SK-N-SH (cell line): Measurements from ENCODE around the gene TSPAN3. TPM values are rescaled to one million over a fixed set of nuclear protein-coding genes. Genes with fewer than 3 reads are reported as not detected.

Source experiments
- CTCF ChIA-PET: fragments of 300-600, 350-600 bp; formaldehyde crosslinking; extraction: SDS; loops from one replicate; lab custom pipeline; 2021; lab: Yijun Ruan, JAX
- POLR2A ChIA-PET: fragments of 350-600 bp; sonication (Branson Sonifier 250); formaldehyde crosslinking; extraction: SDS; loops from one replicate; lab custom pipeline; 2020; ENCODE audit warnings: antibody characterized with exemption, inconsistent platforms; lab: Yijun Ruan, JAX
- DNase-seq: peaks from one replicate; pipeline ENCODE4 v3.0.0; 2012
- H2AFZ ChIP-seq: fragments of 200-600 bp; sonication (generic); 2 replicates; pipeline ENCODE4 v1.8.1; 2016; ENCODE audit warnings: antibody characterized with exemption, mild to moderate bottlenecking, low read depth
- H3F3A ChIP-seq: fragments of 200-600 bp; sonication (generic); replicated peaks from 2 replicates; pipeline ENCODE3; 2016; ENCODE audit warnings: antibody characterized with exemption, mild to moderate bottlenecking; ENCODE audit not compliant: insufficient read depth
- H3K27ac ChIP-seq, 2 experiments: fragments of 200-500 bp in 1 of 2; fragments of 200-600 bp in 1 of 2; sonication (Bioruptor generic) in 1 of 2; sonication (generic), shearing (Covaris generic) in 1 of 2; 2 replicates each; pipeline versions ENCODE4 v1.5.1 to v1.6.1; 2014 to 2016; ENCODE audit warnings: low read depth in 2 of 2, inconsistent platforms in 1 of 2, low read length in 1 of 2, mild to moderate bottlenecking in 1 of 2, mixed read lengths in 1 of 2
- H3K27me3 ChIP-seq: fragments of 200-600 bp; sonication (generic), shearing (Covaris generic); 2 replicates; pipeline ENCODE4 v1.6.1; 2016; ENCODE audit warnings: mixed run types; ENCODE audit not compliant: insufficient read depth
- H3K36me3 ChIP-seq, 2 experiments: fragments of 200-500 bp in 1 of 2; fragments of 200-600 bp in 1 of 2; sonication (Bioruptor generic) in 1 of 2; sonication (generic) in 1 of 2; replicated peaks in 1 of 2; 2 replicates each; pipeline versions ENCODE3 to v1.5.1; 2014 to 2016; ENCODE audit warnings: low read length in 1 of 2, mild to moderate bottlenecking in 1 of 2; ENCODE audit not compliant: insufficient read depth in 2 of 2, control insufficient read depth in 1 of 2
- H3K4me1 ChIP-seq, 2 experiments: fragments of 200-500 bp in 1 of 2; fragments of 200-600 bp in 1 of 2; sonication (Bioruptor generic) in 1 of 2; sonication (generic), shearing (Covaris generic) in 1 of 2; 2 replicates each; pipeline versions ENCODE4 v1.5.1 to v1.6.1; 2014 to 2016; ENCODE audit warnings: low read depth in 1 of 2, low read length in 1 of 2, mixed run types in 1 of 2; ENCODE audit not compliant: insufficient read depth in 2 of 2, control insufficient read depth in 1 of 2
- H3K4me2 ChIP-seq: fragments of 200-600 bp; sonication (generic), shearing (Covaris generic); 2 replicates; pipeline ENCODE4 v1.6.1; 2017; ENCODE audit warnings: mixed run types
- H3K4me3 ChIP-seq, 2 experiments: fragments of 200-500 bp in 1 of 2; fragments of 200-600 bp in 1 of 2; sonication (Bioruptor generic) in 1 of 2; sonication (generic), shearing (Covaris generic) in 1 of 2; 2 replicates each; pipeline versions ENCODE4 v1.5.1 to v1.8.1; 2014 to 2016; ENCODE audit warnings: low read depth in 2 of 2, inconsistent platforms in 1 of 2, low read length in 1 of 2, mild to moderate bottlenecking in 1 of 2, mixed read lengths in 1 of 2, moderate library complexity in 1 of 2
- H3K79me2 ChIP-seq: fragments of 200-600 bp; sonication (generic); 2 replicates; pipeline ENCODE4 v1.8.1; 2017; ENCODE audit warnings: mild to moderate bottlenecking; ENCODE audit not compliant: insufficient read depth
- H3K9ac ChIP-seq: fragments of 200-600 bp; sonication (generic); 2 replicates; pipeline ENCODE4 v1.6.1; 2017; ENCODE audit warnings: mixed run types
- H3K9me2 ChIP-seq: fragments of 200-600 bp; sonication (generic); 2 replicates; pipeline ENCODE4 v1.6.1; 2017; ENCODE audit warnings: mixed run types
- H3K9me3 ChIP-seq: fragments of 200-600 bp; sonication (generic); 2 replicates; pipeline ENCODE4 v1.6.1; 2017; ENCODE audit warnings: mixed run types, mild to moderate bottlenecking, moderate library complexity
- H4K20me1 ChIP-seq: fragments of 200-600 bp; sonication (generic); 2 replicates; pipeline ENCODE4 v1.6.1; 2017; ENCODE audit warnings: mild to moderate bottlenecking, mixed run types; ENCODE audit not compliant: insufficient read depth
- FOXJ3 ChIP-seq: sonication (generic); formaldehyde crosslinking; IDR thresholded peaks from 2 replicates; pipeline ENCODE4 v1.5.1; 2020; ENCODE audit warnings: mild to moderate bottlenecking, missing genetic modification reagents
- MEF2A ChIP-seq: IDR thresholded peaks from 2 replicates; pipeline ENCODE4 v1.4.0; 2012; ENCODE audit warnings: low read depth, borderline replicate concordance
- TAF1 ChIP-seq: IDR thresholded peaks from 2 replicates; pipeline ENCODE4 v1.6.1; 2012; ENCODE audit warnings: low read depth, mild to moderate bottlenecking, low read length, moderate library complexity, borderline replicate concordance
- WGBS: methylation state at CpG from one replicate; pipeline ENCODE4 v1.1.6; 2017; ENCODE audit warnings: low lambda C conversion rate; 5-methylcytosine and 5-hydroxymethylcytosine counted together
- polyA plus RNA-seq, 3 experiments: library from polyadenylated mRNA; depleted of rRNA; stranded (reverse); fragments of >200 nt; gene quantifications; 2 replicates each; pipeline ENCODE4 v1.2.3, GENCODE V29; 2012
- TF ChIP-seq, protein P1 (sequence below): IDR thresholded peaks from 2 replicates; pipeline ENCODE4 v1.4.0; 2012; ENCODE audit warnings: low read depth, borderline replicate concordance
- TF ChIP-seq, protein P2 (sequence below): fragments of 150-350 bp; IDR thresholded peaks from 2 replicates; pipeline ENCODE4 v1.6.1; 2016; ENCODE audit warnings: mild to moderate bottlenecking, low read depth, low read length
- TF ChIP-seq, protein P3 (sequence below): IDR thresholded peaks from 2 replicates; pipeline ENCODE4 v1.6.1; 2012; ENCODE audit warnings: mild to moderate bottlenecking, low read depth, low read length, moderate library complexity

TSPAN3 gene
- polyA plus RNA-seq, 1 of the 3 experiments (the other 2 are of a cell fraction), result 409 TPM

DNA sequence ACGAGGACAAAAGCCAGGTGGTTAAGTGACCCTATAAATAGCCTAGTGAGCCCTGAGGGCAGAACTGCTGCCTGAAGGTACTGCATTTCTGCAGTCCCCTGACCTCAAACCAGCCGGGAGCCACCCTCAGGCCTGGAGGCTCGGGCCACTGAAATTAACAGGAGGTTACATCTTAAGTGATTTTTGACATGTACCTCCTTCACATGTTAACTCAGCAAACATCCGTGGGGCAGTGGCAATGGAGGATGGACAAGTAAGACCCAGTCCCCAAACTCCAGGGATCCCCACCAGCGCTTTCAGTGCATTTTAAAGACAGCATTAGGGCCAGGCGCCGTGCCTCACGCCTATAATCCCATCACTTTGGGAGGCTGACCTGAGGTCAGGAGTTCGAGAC lies 49.8 kb downstream of the TSPAN3 start:
- H4K20me1 ChIP-seq, result no peaks in the 10 kb centered on the region
- POLR2A ChIA-PET, result no interaction called here
- H3K27ac ChIP-seq, result no peak overlapping the region
- DNase-seq, result no peak
- TF ChIP-seq, protein P1, sequence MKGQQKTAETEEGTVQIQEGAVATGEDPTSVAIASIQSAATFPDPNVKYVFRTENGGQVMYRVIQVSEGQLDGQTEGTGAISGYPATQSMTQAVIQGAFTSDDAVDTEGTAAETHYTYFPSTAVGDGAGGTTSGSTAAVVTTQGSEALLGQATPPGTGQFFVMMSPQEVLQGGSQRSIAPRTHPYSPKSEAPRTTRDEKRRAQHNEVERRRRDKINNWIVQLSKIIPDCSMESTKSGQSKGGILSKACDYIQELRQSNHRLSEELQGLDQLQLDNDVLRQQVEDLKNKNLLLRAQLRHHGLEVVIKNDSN, result no peak
- TF ChIP-seq FOXJ3 (CRISPR knock-in tag) (no peak), MEF2A (no peak)
- TF ChIP-seq, protein P2, sequence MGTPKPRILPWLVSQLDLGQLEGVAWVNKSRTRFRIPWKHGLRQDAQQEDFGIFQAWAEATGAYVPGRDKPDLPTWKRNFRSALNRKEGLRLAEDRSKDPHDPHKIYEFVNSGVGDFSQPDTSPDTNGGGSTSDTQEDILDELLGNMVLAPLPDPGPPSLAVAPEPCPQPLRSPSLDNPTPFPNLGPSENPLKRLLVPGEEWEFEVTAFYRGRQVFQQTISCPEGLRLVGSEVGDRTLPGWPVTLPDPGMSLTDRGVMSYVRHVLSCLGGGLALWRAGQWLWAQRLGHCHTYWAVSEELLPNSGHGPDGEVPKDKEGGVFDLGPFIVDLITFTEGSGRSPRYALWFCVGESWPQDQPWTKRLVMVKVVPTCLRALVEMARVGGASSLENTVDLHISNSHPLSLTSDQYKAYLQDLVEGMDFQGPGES, result no peak
- TF ChIP-seq, protein P3, sequence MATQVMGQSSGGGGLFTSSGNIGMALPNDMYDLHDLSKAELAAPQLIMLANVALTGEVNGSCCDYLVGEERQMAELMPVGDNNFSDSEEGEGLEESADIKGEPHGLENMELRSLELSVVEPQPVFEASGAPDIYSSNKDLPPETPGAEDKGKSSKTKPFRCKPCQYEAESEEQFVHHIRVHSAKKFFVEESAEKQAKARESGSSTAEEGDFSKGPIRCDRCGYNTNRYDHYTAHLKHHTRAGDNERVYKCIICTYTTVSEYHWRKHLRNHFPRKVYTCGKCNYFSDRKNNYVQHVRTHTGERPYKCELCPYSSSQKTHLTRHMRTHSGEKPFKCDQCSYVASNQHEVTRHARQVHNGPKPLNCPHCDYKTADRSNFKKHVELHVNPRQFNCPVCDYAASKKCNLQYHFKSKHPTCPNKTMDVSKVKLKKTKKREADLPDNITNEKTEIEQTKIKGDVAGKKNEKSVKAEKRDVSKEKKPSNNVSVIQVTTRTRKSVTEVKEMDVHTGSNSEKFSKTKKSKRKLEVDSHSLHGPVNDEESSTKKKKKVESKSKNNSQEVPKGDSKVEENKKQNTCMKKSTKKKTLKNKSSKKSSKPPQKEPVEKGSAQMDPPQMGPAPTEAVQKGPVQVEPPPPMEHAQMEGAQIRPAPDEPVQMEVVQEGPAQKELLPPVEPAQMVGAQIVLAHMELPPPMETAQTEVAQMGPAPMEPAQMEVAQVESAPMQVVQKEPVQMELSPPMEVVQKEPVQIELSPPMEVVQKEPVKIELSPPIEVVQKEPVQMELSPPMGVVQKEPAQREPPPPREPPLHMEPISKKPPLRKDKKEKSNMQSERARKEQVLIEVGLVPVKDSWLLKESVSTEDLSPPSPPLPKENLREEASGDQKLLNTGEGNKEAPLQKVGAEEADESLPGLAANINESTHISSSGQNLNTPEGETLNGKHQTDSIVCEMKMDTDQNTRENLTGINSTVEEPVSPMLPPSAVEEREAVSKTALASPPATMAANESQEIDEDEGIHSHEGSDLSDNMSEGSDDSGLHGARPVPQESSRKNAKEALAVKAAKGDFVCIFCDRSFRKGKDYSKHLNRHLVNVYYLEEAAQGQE, result no peak
- no peaks in the 10 kb centered on the region for H3K9me3 ChIP-seq
- no peak overlapping the region for H3K9ac ChIP-seq
- no peaks in the 10 kb centered on the region for H3K9me2 ChIP-seq
- no peaks in the 10 kb centered on the region for H3K79me2 ChIP-seq
- H3K4me2 ChIP-seq, result no peak overlapping the region
- WGBS, result 80% methylated on average over 8 of the region's 9 CpGs
- H3K4me1 ChIP-seq, result peaks cover 10 to 15% of the 10 kb centered on the region in 2 experiments; a peak in 3 of 4 replicates
- H2AFZ ChIP-seq, result no peak overlapping the region
- no peak overlapping the region for H3K4me3 ChIP-seq
- no peaks in the 10 kb centered on the region for H3K36me3 ChIP-seq
- H3F3A ChIP-seq, result no peaks in the 10 kb centered on the region
- no peaks in the 10 kb centered on the region for H3K27me3 ChIP-seq
- CTCF ChIA-PET, result interaction anchor here (1.5 kb wide), 1 partner anchor 47 kb away, joined by 4 read pairs; no protein-coding TSS in a partner anchor

DNA sequence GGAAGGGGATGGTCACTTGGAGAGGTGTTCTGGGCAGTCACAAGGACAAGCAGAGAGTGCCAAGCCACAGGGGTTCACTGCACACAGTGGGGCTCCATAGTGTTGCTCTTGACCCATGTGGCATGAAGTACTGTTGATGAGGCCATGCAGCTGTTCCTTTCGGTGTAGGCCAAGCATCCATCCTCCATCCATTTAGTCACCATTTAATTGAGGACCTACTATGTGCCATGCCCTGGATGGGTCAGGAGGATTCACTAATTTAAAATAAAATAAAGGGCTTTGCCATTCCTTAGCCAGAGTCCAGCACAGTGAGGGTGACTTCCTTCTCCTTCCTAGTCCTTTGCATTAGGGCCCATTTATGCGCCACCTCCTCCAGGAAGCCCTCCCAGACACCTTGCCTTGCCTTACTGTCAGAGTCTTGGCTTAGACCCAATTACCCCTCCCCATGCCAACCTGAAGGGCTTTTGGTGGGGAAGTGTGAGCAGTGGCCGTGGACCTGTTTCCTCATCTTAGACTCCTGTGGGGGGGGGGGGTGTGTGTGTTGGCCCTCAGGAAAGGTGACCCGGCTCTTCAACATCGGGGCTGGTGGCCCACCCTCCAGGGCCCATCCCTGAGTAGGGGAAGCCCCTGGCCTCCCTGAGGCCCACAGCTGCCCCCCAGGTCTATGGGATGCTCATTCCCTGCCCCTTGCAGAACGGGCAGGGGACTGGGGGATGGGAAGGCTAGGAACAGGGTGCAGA lies 50.4 kb downstream of the TSPAN3 start:
- POLR2A ChIA-PET, result no interaction called here
- H3K4me3 ChIP-seq, result no peak overlapping the region
- WGBS, result 88% methylated on average over 6 of the region's 6 CpGs
- H3K27ac ChIP-seq, result no peak overlapping the region
- TF ChIP-seq TAF1, result no peak
- peaks cover 10 to 15% of the 10 kb centered on the region in 2 experiments; a peak in 3 of 4 replicates for H3K4me1 ChIP-seq
- H3F3A ChIP-seq, result no peaks in the 10 kb centered on the region
- no peak overlapping the region for H3K4me2 ChIP-seq
- no peaks in the 10 kb centered on the region for H4K20me1 ChIP-seq
- H3K79me2 ChIP-seq, result no peaks in the 10 kb centered on the region
- CTCF ChIA-PET, result interaction anchor here (0.8 to 1.5 kb wide), 6 partner anchors 14 to 613 kb away, joined by 3 to 5 read pairs (median 4); no protein-coding TSS in a partner anchor
- H2AFZ ChIP-seq, result no peak overlapping the region
- no peaks in the 10 kb centered on the region for H3K9me2 ChIP-seq
- no peaks in the 10 kb centered on the region for H3K9me3 ChIP-seq
- H3K36me3 ChIP-seq, result no peaks in the 10 kb centered on the region
- DNase-seq, result no peak
- no peaks in the 10 kb centered on the region for H3K27me3 ChIP-seq
- no peak overlapping the region for H3K9ac ChIP-seq
